Measurements from ENCODE around the gene ATRN. TPM values are rescaled to one million over a fixed set of nuclear protein-coding genes. Genes with fewer than 3 reads are reported as not detected.

ATRN gene
- total RNA-seq, 1 experiment from 2014 or later = 26.1 TPM

DNA sequence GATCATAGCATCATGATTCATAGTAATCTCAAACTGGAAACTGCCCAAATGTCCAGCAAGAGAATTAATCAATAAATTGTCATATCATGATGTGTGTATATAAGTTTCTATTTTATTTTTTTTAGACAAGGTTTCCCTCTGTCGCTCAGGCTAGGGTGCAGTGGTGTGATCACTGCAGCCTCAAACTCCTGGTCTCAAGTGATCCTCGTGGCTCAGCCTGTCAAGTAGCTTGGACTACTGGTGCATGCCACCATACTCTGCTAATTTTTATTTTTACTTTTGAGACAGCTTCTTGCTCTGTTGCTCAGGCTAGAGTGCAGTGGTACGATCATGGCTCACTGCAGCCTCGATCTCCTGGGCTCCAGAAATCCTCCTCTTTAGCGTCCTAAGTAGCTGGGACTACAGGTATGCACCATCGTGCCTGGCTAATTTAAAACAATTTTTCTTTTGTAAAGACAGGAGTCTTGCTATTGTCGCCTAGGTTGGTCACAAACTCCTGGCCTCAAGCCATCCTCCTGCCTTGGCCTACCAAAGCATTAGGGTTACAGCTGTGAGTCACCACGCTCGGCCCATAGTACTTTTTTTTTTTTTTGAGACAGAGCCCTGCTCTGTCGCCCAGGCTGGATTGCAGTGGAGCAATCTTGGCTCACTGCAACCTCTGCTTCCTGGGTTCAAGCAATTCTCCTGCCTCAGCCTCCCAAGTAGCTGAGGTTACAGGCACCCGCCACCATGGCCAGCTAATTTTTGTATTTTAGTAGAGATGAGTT lies 8.7 kb upstream of the ATRN start:
- Histone ChIP-seq H3K9me3 (ENCODE audit: low read length) (no peaks in the 10 kb centered on the region), H3K4me3 (ENCODE audit: low read length) (no peak overlapping the region), H3K9me2 (replicated peaks; ENCODE audit: low read length) (no peaks in the 10 kb centered on the region), H3K4me2 (ENCODE audit: low read length) (no peak overlapping the region), H3F3A (ENCODE audit: low read length, unreplicated experiment) (no peaks in the 10 kb centered on the region), H3K4me1 (ENCODE audit: insufficient read depth, low read length) (no peaks in the 10 kb centered on the region), H3K27me3 (ENCODE audit: low read length) (peaks cover 26% of the 10 kb centered on the region; the same call in 1 of the 2 replicates), H3K36me3 (ENCODE audit: low read depth, low read length) (no peaks in the 10 kb centered on the region), H3K27ac (ENCODE audit: low read length) (no peak overlapping the region), H2AFZ (ENCODE audit: low read length) (no peak overlapping the region), H3K79me2 (ENCODE audit: low read length) (no peaks in the 10 kb centered on the region), H4K20me1 (ENCODE audit: low read length) (no peaks in the 10 kb centered on the region), H3K9ac (ENCODE audit: low read length) (no peak overlapping the region)
- peak; percentile 27 for DNase-seq
- ChIA-PET POLR2A (ENCODE audit: unreplicated experiment) (no interaction called here), CTCF (no interaction called here)
- intact Hi-C loops (cut with micrococcal nuclease) = no loop called here
- BruUV-seq (replicated peaks) = no TSS peak
- ATAC-seq = no peak
- TF ChIP-seq, protein P1, sequence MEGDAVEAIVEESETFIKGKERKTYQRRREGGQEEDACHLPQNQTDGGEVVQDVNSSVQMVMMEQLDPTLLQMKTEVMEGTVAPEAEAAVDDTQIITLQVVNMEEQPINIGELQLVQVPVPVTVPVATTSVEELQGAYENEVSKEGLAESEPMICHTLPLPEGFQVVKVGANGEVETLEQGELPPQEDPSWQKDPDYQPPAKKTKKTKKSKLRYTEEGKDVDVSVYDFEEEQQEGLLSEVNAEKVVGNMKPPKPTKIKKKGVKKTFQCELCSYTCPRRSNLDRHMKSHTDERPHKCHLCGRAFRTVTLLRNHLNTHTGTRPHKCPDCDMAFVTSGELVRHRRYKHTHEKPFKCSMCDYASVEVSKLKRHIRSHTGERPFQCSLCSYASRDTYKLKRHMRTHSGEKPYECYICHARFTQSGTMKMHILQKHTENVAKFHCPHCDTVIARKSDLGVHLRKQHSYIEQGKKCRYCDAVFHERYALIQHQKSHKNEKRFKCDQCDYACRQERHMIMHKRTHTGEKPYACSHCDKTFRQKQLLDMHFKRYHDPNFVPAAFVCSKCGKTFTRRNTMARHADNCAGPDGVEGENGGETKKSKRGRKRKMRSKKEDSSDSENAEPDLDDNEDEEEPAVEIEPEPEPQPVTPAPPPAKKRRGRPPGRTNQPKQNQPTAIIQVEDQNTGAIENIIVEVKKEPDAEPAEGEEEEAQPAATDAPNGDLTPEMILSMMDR (conservative IDR thresholded peaks at IDR 0.05; ENCODE audit: low read depth, low read length) = no peak
- TF ChIP-seq EZH2 (IDR thresholded peaks at IDR 0.05; ENCODE audit: low read length, unreplicated experiment) (no peak), EZH2phosphoT487 (IDR thresholded peaks at IDR 0.05; ENCODE audit: borderline replicate concordance, low read length) (no peak)

- CTCF ChIA-PET = no interaction called here
- intact Hi-C loops (cut with micrococcal nuclease) = no loop called here
- peaks cover 18% of the 10 kb centered on the region; the same call in 1 of the 2 replicates for H3K27me3 ChIP-seq (ENCODE audit: low read length)
- TF ChIP-seq EZH2 (IDR thresholded peaks at IDR 0.05; ENCODE audit: low read length, unreplicated experiment) (no peak), EZH2phosphoT487 (IDR thresholded peaks at IDR 0.05; ENCODE audit: borderline replicate concordance, low read length) (no peak)
- TF ChIP-seq, protein P1 (conservative IDR thresholded peaks at IDR 0.05; ENCODE audit: low read depth, low read length) = no peak
- no peak for DNase-seq
- POLR2A ChIA-PET (ENCODE audit: unreplicated experiment) = no interaction called here
- no peaks in the 10 kb centered on the region for H3K9me3 ChIP-seq (ENCODE audit: low read length)
- no peaks in the 10 kb centered on the region for H3K4me1 ChIP-seq (ENCODE audit: insufficient read depth, low read length)
- BruUV-seq (replicated peaks) = no TSS peak
- H2AFZ ChIP-seq (ENCODE audit: low read length) = no peak overlapping the region
- H3K36me3 ChIP-seq (ENCODE audit: low read depth, low read length) = no peaks in the 10 kb centered on the region
- no peaks in the 10 kb centered on the region for H3F3A ChIP-seq (ENCODE audit: low read length, unreplicated experiment)
- no peaks in the 10 kb centered on the region for H3K79me2 ChIP-seq (ENCODE audit: low read length)
- ATAC-seq = no peak
- H3K9me2 ChIP-seq (replicated peaks; ENCODE audit: low read length) = no peaks in the 10 kb centered on the region
- no peak overlapping the region for H3K4me2 ChIP-seq (ENCODE audit: low read length)
- no peaks in the 10 kb centered on the region for H4K20me1 ChIP-seq (ENCODE audit: low read length)
- H3K4me3 ChIP-seq (ENCODE audit: low read length) = no peak overlapping the region
- no peak overlapping the region for H3K27ac ChIP-seq (ENCODE audit: low read length)
- H3K9ac ChIP-seq (ENCODE audit: low read length) = no peak overlapping the region
Observed at GRCh38 chr20:3464166-3464565, 6.7 kb upstream of the ATRN start.

DNA sequence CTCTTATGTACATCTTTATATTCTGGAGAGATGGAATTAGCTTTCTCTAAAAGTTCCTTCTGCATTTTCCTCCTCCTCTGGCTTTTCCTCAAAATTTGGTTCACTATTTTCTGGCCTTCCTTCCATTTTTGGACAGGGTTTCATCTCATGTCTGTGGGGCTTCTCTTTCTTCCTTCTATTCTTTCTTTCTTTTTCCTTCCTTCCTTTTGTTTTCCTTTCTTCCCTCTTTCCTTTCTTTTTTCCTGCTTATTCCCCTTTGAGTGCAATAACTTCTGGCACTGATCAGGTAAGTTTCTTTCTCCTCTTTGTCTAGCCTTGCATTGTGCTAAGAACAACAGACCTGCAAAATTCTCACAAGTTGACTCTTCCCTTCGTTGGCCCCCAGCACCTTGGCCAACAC lies 5.5 kb upstream of the ATRN start:
- Histone ChIP-seq H3K4me3 (ENCODE audit: low read length) (no peak overlapping the region), H3K27ac (ENCODE audit: low read length) (no peak overlapping the region), H3K9me2 (replicated peaks; ENCODE audit: low read length) (no peaks in the 10 kb centered on the region), H3K9me3 (ENCODE audit: low read length) (no peaks in the 10 kb centered on the region), H3K4me1 (ENCODE audit: insufficient read depth, low read length) (no peaks in the 10 kb centered on the region; the same call in 1 of the 2 replicates), H4K20me1 (ENCODE audit: low read length) (no peaks in the 10 kb centered on the region), H3K79me2 (ENCODE audit: low read length) (no peaks in the 10 kb centered on the region), H3F3A (ENCODE audit: low read length, unreplicated experiment) (no peaks in the 10 kb centered on the region), H3K36me3 (ENCODE audit: low read depth, low read length) (no peaks in the 10 kb centered on the region), H3K27me3 (ENCODE audit: low read length) (peaks cover 18% of the 10 kb centered on the region; the same call in 1 of the 2 replicates), H3K4me2 (ENCODE audit: low read length) (no peak overlapping the region), H2AFZ (ENCODE audit: low read length) (no peak overlapping the region), H3K9ac (ENCODE audit: low read length) (no peak overlapping the region)
- BruUV-seq (replicated peaks) = no TSS peak
- no peak for TF ChIP-seq EZH2phosphoT487 (IDR thresholded peaks at IDR 0.05; ENCODE audit: borderline replicate concordance, low read length)
- no peak for TF ChIP-seq EZH2 (IDR thresholded peaks at IDR 0.05; ENCODE audit: low read length, unreplicated experiment)
- TF ChIP-seq, protein P1 (conservative IDR thresholded peaks at IDR 0.05; ENCODE audit: low read depth, low read length) = no peak
- intact Hi-C loops (cut with micrococcal nuclease) = no loop called here
- ChIA-PET POLR2A (ENCODE audit: unreplicated experiment) (no interaction called here), CTCF (no interaction called here)
- ATAC-seq (no peak), DNase-seq (no peak)

Measured in PC-3 (cell line).